NCI-H226 (cell line): ENCODE results near the gene CUL5.
"Not testable (repeated sequence)": the region's sequence is repeated elsewhere in the genome, so short reads cannot be mapped to it uniquely, and the experiment has no call there.

Experiments
- DNase-seq: peaks from one replicate; pipeline ENCODE4 v3.0.0-alpha.2; 2015

Gene CUL5

DNA sequence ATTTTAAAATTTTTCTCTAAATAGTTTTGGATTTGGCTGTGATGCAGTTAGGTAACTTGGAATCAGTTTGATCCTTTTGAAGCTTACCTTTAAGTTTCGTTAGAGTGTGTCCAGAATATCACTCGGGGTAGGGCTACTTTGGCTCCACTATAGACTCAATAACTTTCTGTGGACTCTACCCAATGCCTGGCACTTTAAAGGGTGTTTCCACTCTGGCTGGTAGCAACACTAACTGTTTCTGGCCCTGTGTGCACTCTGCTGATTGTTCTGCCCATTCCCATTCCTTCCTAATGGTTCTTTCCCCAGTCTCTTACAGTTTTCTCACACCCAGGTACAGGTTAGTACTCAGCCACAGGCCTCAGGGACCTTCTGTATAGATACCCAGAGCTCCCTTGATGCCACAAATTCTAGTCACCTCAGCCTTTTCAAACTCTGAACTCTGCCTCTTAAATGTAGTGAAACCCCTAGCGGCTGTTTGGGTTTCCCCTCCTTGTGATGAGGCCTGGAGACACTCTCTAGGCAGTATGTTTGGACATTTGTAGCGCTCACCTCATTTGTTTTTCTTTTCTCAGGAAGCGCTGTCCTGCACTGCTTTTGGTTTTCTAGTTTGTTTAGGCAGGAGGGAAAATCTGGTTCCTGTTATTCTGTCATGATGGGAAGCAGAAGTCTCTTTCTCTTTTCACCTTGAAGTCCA, 16.8 kb downstream of the CUL5 start:
- DNase-seq: no peak

DNA sequence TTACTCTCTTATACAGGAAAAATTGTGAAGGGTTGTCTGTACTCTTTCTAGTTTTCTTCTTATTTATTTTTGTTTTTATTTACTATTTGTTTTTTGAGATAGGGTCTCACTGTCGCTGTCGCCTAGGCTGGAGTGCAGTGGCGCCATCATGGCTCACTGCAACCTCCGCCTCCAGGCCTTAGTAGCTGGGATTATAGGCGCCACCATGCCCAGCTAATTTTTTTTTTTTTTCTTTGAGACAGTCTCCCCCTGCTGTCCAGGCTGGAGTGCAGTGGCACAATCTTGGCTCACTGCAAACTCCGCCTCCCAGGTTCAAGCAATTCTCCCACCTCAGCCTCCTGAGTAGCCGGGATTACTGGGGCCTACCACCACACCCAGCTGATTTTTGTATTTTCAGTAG, 18.4 kb downstream of the CUL5 start:
- DNase-seq: no peak

DNA sequence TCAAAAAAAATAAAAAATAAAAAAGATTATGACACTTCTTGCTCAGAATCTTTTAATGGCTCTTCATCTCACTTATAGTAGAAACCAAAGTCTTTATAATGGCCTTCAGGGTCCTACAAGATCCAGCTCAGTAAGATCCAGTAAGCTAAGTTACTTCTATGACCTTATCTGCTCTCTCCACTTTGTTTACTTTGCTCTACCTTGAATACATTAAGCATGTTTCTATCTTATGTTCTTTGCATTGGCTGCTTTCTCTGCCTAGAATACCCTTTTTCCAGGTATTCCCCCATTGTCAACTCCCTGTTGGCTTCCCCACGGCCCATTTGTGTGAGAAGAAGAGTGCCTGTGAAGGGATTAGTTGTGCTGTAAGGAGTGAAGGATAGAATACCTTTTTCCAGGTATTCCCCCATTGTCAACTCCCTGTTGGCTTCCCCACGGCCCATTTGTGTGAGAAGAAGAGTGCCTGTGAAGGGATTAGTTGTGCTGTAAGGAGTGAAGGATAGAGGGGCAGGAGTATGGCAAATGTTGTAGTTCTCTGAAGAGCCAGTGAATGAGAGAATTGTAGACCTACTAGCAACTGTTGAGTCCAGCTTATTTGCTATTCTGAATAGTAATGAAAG, 20.2 kb downstream of the CUL5 start:
- DNase-seq: not testable (repeated sequence)

DNA sequence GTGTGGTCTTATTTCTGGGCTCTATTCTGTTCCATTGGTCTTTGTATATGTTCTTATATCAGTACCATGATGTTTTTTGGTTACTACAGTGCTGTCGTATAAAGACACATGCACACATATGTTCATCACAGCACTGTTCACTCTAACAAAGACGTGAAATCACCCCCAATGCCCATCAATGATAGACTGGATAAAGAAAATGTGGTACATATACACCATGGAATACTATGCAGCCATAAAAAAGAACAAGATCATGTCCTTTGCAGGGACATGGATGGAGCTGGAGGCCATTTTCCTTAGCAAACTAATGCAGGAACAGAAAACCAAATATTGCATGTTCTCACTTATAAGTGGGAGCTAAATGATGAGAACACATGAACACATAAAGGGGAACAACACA, 22.9 kb downstream of the CUL5 start:
- not testable (repeated sequence) for DNase-seq

GRCh38 chr11:108032800-108033199, 24.1 kb downstream of the CUL5 start:
- no peak for DNase-seq

DNA sequence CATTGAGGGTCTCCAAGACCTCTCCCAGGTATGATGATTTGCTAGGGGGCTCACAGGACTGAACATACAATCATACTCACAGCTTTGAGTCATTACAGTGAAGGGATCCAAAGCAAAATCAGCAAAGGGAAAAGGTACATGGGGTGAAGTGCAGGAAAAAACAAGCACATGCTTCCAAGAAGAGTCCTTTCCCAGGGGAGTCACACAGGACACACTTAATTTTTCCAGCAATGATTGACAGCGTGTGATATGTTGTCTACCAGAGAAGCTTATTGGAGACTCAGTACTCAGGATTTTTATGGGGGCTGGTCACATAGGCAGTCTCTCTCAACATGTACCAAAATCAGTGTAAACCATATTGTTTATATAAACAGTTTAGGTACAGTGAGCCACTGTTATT, 25.3 kb downstream of the CUL5 start:
- DNase-seq: no peak

DNA sequence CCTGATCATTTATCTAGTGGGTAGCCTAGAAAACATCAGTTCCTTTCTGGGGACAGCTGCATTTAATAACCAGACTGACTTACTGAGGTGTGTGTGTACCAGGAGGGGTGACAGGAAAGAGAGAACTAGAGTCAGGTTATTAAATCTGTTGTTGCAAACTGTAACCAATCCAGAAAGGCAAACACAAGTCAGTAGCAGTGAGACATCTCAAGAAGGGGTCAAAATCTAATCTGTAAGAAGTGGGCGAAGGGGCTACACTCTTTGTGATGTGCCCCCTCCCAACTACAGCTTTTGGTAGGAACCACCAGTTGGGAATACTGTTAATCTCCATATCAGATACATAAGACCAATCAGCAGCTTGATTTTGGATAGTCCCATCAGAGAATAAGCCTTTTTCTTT, 26.3 kb downstream of the CUL5 start:
- no peak for DNase-seq

- no peak for DNase-seq
These were observed 27.0 kb downstream of the CUL5 start for GRCh38 chr11:108035690-108036089.

DNA sequence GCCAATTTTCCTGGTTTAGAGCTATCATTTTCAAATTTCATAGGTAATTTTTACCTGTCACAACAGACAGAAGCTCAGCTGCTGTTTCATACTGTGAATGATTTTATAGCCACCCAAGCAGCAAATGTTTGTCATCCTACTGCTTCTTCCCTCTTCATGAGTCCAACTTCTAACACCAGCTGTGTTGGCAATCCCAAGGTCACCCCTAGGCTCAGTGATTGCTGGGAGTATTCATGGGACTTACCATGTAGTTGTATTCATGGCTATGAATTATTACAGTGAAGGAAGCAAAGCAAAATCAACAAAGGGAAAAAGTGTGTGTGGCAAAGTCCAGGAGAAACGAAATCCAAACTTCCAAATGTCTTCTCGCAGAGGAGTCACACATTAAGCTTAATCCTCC, 28.5 kb downstream of the CUL5 start:
- DNase-seq: no peak

GRCh38 chr11:108037636-108038035, 28.9 kb downstream of the CUL5 start:
- no peak for DNase-seq

GRCh38 chr11:108048269-108048668, 39.6 kb downstream of the CUL5 start:
- DNase-seq: no peak

DNA sequence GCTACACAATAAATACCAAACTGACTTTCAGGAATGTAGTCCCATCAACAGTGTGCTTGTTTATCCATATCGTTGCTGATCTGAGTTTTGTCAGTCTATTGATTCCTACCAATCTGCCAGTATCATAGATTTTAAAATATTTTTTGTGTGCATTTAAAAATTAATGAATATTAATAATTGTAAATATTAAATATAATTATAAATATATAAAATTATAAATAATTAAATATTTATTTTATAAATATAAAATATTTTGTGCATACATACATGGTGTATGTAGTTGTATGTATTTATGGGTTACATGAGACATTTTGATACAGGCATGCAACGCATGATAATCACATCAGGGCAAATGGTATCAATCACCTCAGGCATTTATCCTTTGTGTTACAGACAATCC, 53.6 kb downstream of the CUL5 start:
- no peak for DNase-seq

DNA sequence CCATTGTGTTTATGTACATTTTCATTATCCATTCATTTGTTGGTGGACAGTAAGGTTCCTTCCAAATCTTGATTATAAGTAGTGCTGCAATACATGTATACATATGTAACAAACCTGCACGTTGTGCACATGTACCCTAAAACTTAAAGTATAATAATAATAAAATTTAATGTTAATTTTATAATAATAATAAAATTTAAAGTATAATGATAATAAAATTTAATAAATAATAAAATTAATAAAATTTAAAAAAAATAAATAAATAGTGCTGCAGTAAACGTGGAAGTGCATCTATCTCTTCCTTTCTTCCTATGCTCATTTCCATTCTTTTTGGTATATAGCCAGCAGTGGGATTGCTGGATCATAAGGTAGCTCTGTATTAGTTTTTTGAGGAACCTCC, 54.7 kb downstream of the CUL5 start:
- no peak for DNase-seq

DNA sequence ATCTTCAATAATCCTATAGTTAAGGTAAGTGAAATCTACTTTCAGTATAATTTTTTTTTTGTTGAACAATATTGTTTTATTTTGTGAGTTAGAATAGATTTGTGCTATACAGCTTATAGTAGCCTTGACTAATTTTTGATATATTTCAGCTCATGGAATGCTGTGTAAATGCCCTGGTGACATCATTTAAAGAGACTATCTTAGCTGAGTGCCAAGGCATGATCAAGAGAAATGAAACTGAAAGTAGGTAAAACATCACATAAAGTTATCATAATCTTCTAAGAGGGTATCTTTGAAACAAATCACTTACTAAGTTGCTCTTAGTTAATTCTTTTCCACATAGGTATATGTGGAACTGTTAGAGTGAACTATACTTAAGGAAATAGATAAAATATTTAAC, 61.2 kb downstream of the CUL5 start:
- DNase-seq: peak; percentile 3

DNA sequence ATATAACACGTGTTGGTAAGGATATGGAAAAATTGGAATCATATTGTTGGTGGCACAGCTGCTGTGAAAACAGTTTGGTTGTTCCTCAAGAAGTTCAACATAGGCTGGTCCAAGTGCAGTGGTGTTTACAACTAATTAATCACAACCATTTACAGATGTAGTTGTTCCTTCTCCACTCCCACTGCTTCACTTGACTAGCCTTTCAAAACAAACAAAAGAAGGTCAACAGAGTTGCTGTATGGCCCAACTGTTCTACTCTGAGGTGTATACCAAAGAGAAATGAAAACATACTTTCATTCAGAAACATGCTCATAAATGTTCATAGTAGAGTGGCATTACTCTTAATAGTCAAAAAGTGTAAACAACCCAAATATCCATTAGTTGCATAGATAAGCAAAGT, 76.1 kb downstream of the CUL5 start:
- no peak for DNase-seq

GRCh38 chr11:108085672-108086071, 77.0 kb downstream of the CUL5 start:
- no peak for DNase-seq

GRCh38 chr11:108092134-108092533, 83.4 kb downstream of the CUL5 start:
- DNase-seq: no peak

GRCh38 chr11:108093128-108093904, 84.6 kb downstream of the CUL5 start:
- no peak for DNase-seq

DNA sequence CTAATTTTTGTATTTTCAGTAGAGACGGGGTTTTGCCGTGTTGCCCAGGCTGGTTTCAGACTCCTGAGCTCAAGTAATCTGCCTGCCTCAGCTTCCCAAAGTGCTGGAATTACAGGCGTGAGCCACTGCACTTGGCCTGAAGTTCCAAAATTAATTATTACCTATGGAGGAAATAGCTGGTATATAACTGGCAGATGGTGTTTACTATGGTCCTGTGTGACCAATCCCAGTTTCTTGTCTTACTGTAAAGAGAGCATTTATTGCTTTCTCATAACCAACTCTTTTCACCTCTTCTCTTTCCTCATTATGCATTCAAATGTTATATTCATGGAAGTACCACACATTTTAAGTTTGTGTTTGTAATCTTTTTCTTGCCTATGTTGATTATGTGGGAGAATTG, 88.5 kb downstream of the CUL5 start:
- DNase-seq: no peak

DNA sequence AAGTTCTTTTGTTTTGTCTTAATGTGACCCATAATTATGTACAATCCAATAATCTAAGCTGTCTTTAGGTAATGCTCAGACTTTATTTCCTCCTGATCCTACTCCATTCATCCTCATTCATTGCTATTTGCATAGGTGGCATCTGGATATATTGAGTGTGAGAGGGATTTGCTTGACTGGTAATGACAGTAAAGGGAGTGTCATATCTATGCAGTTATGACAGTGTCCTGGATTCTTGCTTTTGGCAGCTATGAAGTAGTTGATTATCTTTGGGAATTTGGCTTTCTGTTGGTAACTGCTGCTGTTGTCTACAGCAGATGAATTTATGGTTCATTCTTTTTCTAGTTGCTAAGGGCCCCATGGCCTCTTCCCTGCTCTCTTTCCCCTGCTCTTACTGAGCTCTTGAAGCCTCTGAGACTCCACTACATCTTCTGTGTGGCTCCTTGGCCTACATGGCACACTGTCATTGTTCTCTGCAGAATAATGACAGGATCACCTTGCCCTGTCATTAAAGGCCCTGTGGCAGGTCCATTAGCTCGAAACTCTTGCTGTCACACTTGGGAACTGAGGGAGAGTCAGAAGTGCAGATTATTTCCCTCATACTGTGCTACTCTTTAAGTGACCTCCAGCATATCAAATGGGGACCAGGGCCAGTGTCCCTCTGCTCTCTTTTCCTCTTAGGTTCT, 92.5 kb downstream of the CUL5 start:
- DNase-seq: no peak

DNA sequence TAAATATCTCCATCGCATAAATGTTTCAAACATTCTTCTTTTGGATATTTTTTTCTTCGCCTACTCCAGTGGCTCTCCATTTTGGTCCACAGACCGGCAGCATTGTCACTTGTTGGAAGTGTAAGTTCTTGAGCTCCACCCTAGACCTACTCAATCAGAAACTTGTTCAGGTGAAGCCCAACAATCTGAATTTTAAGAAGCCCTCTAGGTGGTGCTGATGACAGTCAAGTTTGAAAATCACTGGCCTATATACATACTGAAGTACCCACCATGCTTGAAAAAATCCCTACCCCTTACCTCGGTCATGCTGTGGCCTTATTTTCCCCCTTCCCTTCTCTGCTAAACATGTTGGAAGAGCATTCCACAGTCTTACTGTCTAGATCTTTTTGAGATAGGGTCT, 102.4 kb downstream of the CUL5 start:
- DNase-seq: no peak

GRCh38 chr11:108112057-108112456, 103.4 kb downstream of the CUL5 start:
- no peak for DNase-seq

GRCh38 chr11:108115500-108116140, 106.9 kb downstream of the CUL5 start:
- DNase-seq: peak; percentile 86
